Inflammatory macrophage treated with lipopolysaccharide for 4 hours (primary cell): Measurements from ENCODE around the gene EIF3F.

Source experiments
- DNase-seq: peaks from one replicate; pipeline ENCODE4 v3.0.0-alpha.2; 2020

The EIF3F gene

DNA sequence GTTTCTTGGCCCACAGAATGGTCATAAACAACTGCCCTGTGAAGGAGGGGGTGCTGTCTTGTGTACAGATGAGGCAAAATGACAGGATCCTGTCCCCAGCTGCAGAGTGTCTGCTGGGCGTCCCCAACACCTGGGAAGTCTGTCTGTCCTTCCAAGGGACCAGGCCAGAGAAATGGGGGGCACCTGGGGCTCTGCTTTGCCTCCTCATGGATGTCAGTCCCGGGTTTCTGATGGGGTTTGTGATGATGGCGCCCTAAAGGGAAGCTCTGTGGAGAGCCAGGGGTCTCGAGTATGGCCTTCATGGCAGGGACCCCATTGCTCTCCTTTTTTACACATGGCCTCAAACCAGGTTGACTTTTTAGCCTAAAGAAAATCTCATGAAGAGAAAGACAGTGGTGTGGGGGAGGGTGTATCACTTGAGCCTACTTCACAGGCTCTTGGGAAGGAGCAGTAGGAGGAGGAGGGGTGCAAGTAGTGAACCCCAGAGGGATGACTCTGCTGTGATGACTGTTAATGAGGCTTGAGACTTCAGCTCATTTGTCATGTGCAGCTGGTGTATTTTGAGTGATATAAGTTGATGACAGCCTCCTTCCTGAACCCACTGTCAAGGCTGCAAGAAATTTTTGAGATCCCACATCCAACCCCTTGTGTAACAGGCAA is 53.3 kb downstream of the EIF3F start:
- no peak for DNase-seq

DNA sequence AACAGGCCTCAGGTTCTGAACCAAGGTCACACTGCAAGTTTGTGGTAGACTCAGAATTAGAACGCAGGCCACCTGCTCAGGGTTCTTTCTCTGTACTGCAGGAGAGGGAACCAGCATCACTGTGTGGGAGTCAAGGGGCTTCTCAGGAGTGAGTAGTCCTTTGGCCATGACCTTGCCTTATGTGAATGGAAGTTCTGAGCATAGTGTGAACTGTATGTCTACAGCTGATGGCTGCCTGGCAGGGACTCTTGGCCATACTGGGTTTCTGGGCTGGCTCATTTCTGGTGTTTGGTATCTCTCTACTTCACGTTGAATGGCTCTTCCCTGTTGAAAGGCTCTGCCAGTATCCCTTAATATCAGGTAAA is 53.8 kb downstream of the EIF3F start:
- no peak for DNase-seq

DNA sequence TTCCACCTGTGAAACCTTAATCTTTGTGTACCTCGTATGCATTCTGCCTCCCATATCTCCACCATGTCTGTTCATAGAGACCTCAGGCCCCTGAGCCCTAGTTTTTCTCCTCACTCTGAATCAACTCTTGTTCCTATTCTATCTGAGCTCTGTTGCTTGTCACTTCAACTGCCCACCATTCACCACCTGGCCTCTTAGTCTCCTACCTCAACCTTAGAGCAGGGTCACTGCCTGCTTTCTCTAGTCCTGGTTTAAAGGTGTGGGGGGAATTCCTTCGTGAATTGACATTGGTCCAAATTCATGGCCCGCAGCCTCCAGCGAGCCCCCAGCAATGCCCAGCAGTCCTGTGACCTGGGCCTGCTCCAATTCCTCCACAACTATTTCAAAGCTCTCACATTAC is 54.4 kb downstream of the EIF3F start:
- no peak for DNase-seq

GRCh38 chr11:8043756-8044155 is 56.6 kb downstream of the EIF3F start:
- DNase-seq = no peak

DNA sequence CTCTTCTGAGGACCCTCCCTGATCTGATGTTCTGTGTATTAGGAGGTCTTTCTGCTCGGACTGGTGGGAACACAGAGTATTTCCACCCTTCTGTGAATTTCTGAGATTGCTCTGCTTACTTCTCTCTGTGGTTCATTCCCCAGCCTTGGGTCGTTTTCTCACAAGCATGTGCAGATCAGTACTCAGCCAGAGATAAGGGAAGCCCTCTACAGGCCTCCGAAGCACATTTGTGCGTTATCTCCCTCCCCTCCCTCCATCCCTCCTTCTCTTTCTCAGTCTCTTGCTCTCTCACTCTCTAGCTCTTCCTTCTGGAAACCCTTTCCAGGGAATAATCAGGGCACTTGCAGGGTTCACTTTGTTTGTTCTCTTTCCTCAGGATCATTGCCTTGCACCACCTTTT is 58.7 kb downstream of the EIF3F start:
- no peak for DNase-seq

- DNase-seq = no peak
Measured at GRCh38 chr11:8047382-8047781, 60.2 kb downstream of the EIF3F start.

DNA sequence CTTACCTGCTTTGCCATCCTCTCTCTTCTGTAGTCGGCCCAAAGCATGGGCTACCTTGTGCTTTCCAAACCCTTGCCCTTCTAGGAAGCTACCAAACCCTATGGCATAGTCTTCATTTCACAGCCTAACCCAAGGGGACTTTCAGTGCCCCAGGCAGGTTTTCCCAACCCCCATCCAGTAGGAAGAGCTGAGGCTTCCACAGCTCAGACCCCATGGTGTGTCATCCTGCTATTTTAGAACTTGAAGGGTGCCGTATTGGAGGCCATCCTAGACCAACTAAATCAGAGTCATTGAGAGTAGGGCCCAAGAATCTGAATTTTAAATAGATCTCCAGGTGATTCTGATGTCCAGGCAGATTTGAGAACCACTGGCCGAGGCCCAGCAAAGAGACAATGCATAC is 61.9 kb downstream of the EIF3F start:
- DNase-seq = no peak
